CD4-positive, alpha-beta T cell treated with Interleukin-4 for 4 hours (primary cell): ENCODE measurements around the gene LIMS3.
"Not testable (repeated sequence)": the region's sequence is repeated elsewhere in the genome, so short reads cannot be mapped to it uniquely, and the experiment has no call there.

ENCODE experiments used
- DNase-seq: peaks from one replicate; pipeline ENCODE4 v3.0.0-alpha.2; 2020

LIMS3 gene

GRCh38 chr2:109927803-109928202, 29.3 kb downstream of the LIMS3 start:
- DNase-seq, result not testable (repeated sequence)

- DNase-seq, result not testable (repeated sequence)
Measured at GRCh38 chr2:109929222-109929621, 30.7 kb downstream of the LIMS3 start.

DNA sequence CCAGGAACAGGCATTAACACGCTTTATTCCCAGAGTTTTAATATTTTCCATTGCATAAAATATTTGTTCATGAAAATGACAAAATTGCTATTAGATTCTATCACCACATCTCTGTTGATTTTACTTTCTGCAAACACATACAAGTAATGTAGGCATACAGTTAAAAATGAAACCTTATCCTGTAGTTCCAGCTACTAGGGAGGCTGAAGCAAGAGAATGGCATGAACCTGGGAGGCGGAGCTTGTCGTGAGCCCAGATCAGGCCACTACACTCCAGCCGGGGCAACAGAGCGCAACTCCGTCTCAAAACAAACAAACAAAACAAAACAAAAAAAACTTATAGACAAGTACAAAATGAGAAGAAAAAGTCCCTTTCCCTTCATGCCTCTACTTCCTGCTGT, 38.0 kb downstream of the LIMS3 start:
- DNase-seq, result not testable (repeated sequence)

- not testable (repeated sequence) for DNase-seq
Measured at GRCh38 chr2:109945362-109945761, 46.9 kb downstream of the LIMS3 start.

DNA sequence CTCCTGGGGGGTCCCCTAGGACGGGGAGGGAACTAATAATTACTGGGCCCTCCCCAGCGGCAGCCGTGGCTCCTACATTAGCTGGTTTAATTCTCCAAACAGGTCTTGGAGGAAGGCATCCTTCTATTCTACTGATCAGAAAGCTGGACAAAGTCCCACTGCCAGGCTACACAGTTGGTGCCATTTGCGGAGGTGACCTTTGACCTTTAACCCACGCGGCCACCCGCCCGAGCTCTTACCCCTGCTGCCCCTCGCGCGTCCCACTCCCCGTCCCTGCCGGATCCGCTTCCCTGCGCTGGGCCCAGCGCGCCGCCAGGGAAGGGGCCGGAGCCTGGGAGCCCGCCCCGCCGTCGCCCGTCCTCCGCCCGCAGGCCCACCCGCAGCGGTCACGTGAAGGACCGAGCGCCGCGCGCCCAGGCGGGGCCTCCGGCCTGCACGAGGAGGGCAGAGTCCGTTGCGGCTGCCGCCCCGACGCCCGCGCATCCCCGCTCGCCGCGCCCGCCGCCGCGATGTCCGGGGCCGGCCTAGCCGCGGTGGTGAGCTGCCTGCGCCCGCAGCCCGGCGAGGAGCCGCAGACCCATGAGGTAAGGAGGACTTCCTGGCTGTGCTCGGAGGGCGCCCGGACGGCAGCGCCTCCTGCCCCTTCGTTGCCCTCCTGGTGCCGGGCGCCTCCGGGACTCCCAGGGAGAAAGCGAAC, 48.9 kb downstream of the LIMS3 start:
- DNase-seq, result not testable (repeated sequence)

DNA sequence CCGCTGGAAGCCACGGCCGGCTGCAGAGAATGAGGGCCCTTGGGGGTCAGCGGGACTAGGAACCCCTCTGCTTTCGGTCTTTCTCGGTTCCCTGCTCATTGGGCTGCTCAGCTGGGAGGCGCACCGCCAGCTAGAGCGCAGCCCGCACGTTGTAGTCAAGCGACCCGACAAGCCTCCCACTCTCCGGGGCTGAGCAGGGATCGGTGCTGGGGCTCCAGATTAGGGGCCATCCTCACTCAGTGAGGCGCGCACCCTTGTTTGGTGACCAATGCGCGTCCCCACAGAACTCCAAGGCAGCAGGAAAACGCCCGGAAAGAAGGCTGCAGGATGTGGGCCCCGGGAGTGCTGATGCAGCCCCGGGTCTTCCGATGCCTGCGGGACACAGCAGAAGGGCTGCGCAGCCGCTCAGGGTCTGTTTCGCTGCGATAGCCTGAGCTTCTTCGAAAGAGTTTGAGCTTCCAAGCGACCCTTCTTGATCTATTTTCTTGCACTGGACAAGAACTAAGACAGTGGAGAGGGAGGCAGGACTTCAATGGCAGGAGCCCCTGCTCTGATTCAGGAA, 49.6 kb downstream of the LIMS3 start:
- DNase-seq, result not testable (repeated sequence)

DNA sequence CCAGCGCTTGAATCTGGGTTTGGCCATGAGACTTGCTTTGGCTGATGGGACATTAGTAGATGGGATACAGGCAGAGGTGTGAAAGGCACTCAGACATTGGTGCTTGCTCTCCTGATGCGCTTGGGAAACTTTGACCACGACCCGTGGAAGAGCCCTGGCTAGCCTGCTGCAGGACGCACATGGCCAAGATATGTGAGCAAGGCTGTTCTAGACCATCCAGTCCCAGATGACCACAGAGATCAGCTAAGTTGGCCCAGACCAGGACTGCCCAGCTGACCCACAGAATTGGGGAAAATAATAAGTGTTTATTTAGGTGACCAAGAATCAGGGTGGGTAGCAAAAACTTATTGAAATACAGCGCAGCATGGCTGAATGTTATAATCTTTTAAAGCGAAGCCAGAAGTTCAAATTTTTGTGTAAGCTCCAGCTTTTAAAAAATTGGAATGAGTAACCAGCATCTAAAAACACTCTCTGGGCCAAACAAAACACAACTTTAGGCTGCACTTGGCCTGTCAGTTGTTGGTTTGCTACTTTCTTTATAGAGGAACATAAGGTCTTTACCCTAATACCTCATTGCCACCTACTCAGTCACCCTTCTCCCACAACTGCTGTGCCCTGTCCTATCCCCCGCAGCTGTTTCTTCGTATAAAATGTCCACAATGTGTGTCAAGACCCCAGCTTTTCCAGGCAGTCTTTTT, 51.8 kb downstream of the LIMS3 start:
- not testable (repeated sequence) for DNase-seq

GRCh38 chr2:109963942-109964341, 65.5 kb downstream of the LIMS3 start:
- DNase-seq, result not testable (repeated sequence)

- DNase-seq, result not testable (repeated sequence)
Measured at GRCh38 chr2:109965482-109965881, 67.0 kb downstream of the LIMS3 start.

DNA sequence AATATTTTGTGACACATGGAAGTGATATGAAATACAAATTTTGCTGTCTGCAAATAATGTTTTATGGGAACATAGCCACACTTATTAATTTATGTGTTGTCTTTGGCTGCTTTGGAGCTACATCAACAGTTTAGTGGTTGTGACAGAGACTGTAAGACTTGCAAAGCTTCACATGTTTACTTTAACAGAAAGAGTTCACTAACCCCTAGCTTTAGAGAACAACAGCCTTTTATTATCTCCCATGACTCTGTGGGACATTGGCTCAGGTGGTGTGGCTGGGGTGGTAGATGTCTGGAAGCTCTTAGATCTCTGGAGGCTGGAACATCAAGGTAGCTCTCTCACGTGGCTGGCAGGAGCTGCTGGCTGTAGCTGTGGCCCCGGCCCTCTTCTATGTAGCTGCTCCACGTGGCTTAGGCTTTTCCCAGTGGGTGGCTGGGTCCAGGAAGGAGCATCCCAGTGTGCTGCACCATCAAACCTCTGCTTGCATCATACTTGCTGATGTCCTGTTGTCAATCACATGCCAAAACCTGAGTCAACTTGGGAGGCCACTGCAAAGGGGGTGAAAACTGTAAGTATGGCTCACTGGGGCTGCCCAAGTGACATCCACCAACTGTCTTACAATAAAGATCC, 67.7 kb downstream of the LIMS3 start:
- not testable (repeated sequence) for DNase-seq

DNA sequence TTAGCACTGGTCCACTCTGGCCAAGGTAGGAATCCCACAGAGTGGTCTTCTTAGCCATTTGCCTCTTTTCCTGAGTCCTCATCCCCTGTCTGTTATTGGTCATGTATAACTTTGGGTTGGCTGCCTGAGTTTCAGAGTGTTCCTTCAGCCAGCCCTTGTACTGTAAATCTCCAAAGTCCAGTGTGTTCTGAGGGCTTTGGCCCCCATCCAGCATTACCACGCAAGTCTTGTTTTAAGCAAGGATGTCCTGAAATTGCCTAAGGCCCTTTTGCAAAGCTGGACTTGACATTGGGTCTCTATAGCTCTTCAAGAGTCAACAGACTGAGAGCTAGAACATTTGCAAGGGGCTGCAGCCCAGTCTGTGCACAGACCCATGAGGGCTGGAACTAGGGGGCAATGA, 68.4 kb downstream of the LIMS3 start:
- not testable (repeated sequence) for DNase-seq

DNA sequence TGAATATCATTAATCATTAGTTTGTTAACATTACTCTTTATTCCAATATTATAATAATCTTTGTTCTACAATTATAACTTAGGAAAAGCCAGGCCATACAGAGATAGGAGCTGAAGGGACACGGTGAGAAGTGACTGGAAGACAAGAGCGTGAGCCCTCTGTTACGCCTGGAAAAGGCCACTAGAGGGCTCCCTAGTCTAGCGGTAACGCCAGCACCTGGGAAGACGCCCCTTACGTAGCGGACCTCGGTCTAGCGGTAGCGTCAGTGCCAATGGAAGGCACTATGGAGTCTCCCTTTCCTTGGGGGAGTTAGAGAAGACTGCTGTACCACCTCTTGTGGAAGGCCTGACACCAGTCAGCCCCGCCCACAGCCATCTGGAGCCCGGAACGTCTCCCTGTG, 71.4 kb downstream of the LIMS3 start:
- not testable (repeated sequence) for DNase-seq

DNA sequence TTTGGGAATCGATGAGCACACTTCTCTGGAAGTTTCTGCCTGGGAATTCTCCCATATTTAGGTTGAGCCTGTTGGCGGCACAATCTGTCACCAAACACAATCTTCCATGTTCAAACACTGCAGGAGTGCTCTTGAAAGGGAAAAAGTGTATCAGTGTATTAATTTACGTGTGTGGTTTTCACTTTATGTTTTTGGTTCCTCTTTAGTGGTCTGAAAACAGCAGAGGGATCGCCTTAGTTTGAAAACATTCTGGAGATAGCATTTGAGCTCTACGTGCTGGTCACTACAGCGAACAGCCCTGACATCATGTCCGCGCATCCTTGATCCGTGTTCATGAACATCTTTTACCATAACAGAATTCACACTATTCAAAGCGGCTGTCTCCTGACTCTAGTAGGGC, 73.2 kb downstream of the LIMS3 start:
- DNase-seq, result not testable (repeated sequence)
